Endothelial cell of umbilical vein (primary cell): ENCODE results near the gene TUBA4A. TPM values are rescaled to one million over a fixed set of nuclear protein-coding genes. Genes with fewer than 3 reads are reported as not detected.

Experiments
- BruUV-seq: library from RNA; stranded (reverse); fragments of 400-500 nt; replicated peaks from 2 replicates; lab custom pipeline; 2021; lab: Mats Ljungman, UMichigan
- CTCF ChIA-PET: fragments of 300-600, 350-600 bp; sonication (Branson Sonifier 250); formaldehyde crosslinking; loops from one replicate; lab custom pipeline; 2021; ENCODE audit warnings: antibody characterized with exemption, inconsistent platforms; lab: Charles Lee
- POLR2A ChIA-PET: fragments of 300-600, 350-600 bp; sonication (Branson Sonifier 250); formaldehyde crosslinking; loops from one replicate; lab custom pipeline; 2021; ENCODE audit warnings: antibody characterized with exemption, inconsistent platforms; lab: Charles Lee
- DNase-seq: peaks from one replicate; pipeline ENCODE4 v3.0.0-alpha.2; 2011; ENCODE audit warnings: low read depth, low spot score
- FAIRE-seq: peaks from 2 replicates; lab custom pipeline; 2011; peaks lifted over from hg19 to GRCh38; lab: Jason Lieb, UNC
- H2AFZ ChIP-seq: 2 replicates; pipeline ENCODE4 v1.6.0; 2012; ENCODE audit warnings: low read depth, low read length, control low read depth, inconsistent platforms
- H3K27ac ChIP-seq: 2 replicates; pipeline ENCODE4 v1.5.1; 2011; ENCODE audit warnings: low read depth, mild to moderate bottlenecking, control low read depth, low read length, moderate library complexity; ENCODE audit not compliant: insufficient read depth
- H3K27me3 ChIP-seq, 2 experiments: 2 replicates each; pipeline versions ENCODE4 v1.6.0 to v1.6.1; 2011; ENCODE audit warnings: low read length in 2 of 2, mixed read lengths in 1 of 2; ENCODE audit not compliant: control insufficient read depth in 2 of 2, insufficient read depth in 2 of 2
- H3K36me3 ChIP-seq, 2 experiments: 2 replicates in 1 of 2; 3 replicates in 1 of 2; pipeline ENCODE4 v1.5.1; 2011; ENCODE audit warnings: low read length in 2 of 2, mild to moderate bottlenecking in 1 of 2, moderate library complexity in 1 of 2; ENCODE audit not compliant: control insufficient read depth in 2 of 2, insufficient read depth in 2 of 2; ENCODE audit errors: extremely low read depth in 1 of 2
- H3K4me1 ChIP-seq: 3 replicates; pipeline ENCODE4 v1.5.1; 2011; ENCODE audit warnings: mild to moderate bottlenecking, low read length; ENCODE audit not compliant: control insufficient read depth, insufficient read depth; ENCODE audit errors: extremely low read depth
- H3K4me2 ChIP-seq: 2 replicates; pipeline ENCODE4 v1.6.1; 2011; ENCODE audit warnings: low read length, control low read depth, mixed read lengths; ENCODE audit not compliant: insufficient read depth
- H3K4me3 ChIP-seq, 3 experiments: fragments of 200-600 bp in 1 of 3; sonication (generic), shearing (Covaris generic) in 1 of 3; replicated peaks in 1 of 3; 2 replicates each; pipeline ENCODE4 v1.5.1; 2011 to 2016; ENCODE audit warnings: control low read depth in 3 of 3, low read length in 3 of 3, mild to moderate bottlenecking in 2 of 3, inconsistent platforms in 1 of 3, low read depth in 1 of 3, moderate library complexity in 1 of 3; ENCODE audit not compliant: insufficient read depth in 1 of 3
- H3K79me2 ChIP-seq: 2 replicates; pipeline ENCODE4 v1.6.0; 2012; ENCODE audit warnings: low read length, inconsistent platforms; ENCODE audit not compliant: control insufficient read depth, insufficient read depth
- H3K9ac ChIP-seq: replicated peaks from 2 replicates; pipeline ENCODE3; 2011; ENCODE audit warnings: low read length, control low read depth; ENCODE audit not compliant: insufficient read depth; ENCODE audit errors: extremely low read depth
- H3K9me1 ChIP-seq: replicated peaks from 3 replicates; pipeline ENCODE4 v1.6.0; 2011; ENCODE audit warnings: mild to moderate bottlenecking, low read length; ENCODE audit not compliant: control insufficient read depth, insufficient read depth; ENCODE audit errors: extremely low read depth
- H3K9me3 ChIP-seq: replicated peaks from 2 replicates; pipeline ENCODE4 v1.5.1; 2012; ENCODE audit warnings: low read length, inconsistent platforms; ENCODE audit not compliant: control insufficient read depth, insufficient read depth
- H4K20me1 ChIP-seq: replicated peaks from 2 replicates; pipeline ENCODE3; 2011; ENCODE audit warnings: mild to moderate bottlenecking, low read length; ENCODE audit not compliant: control insufficient read depth, insufficient read depth; ENCODE audit errors: extremely low read depth
- EZH2 ChIP-seq: IDR thresholded peaks from 2 replicates; pipeline ENCODE4 v1.6.1; 2012; ENCODE audit warnings: borderline replicate concordance, low read depth, mild to moderate bottlenecking, moderate library complexity, low read length, inconsistent platforms; ENCODE audit not compliant: severe bottlenecking
- GATA2 ChIP-seq: IDR thresholded peaks from 2 replicates; pipeline ENCODE4 v1.7.0; 2011; ENCODE audit warnings: low read depth, mild to moderate bottlenecking, moderate library complexity, mixed read lengths, low read length; ENCODE audit not compliant: insufficient read length, insufficient read depth
- JUN ChIP-seq: IDR thresholded peaks from 2 replicates; pipeline ENCODE4 v1.6.1; 2011; ENCODE audit warnings: borderline replicate concordance, low read depth; ENCODE audit not compliant: insufficient read length, insufficient read depth
- POLR2AphosphoS5 ChIP-seq: IDR thresholded peaks from 2 replicates; pipeline ENCODE4 v1.6.1; 2012; ENCODE audit warnings: low read depth, mild to moderate bottlenecking, control low read depth, low read length, moderate library complexity; ENCODE audit not compliant: insufficient read depth
- dilution Hi-C: fragments of 300-500 bp; cut with MboI; formaldehyde crosslinking; loops from one replicate; pipeline ENCODE4 v1.15.0; 2019; ENCODE audit warnings: low sequenced_read_pairs; ENCODE audit not compliant: extremely low pct_ligation_motif_present
- intact Hi-C: fragments of 100-400 bp; cut with micrococcal nuclease; formaldehyde crosslinking; loops from one replicate; pipeline ENCODE4 v1.10.0; 2022
- polyA plus RNA-seq, 4 experiments: library from polyadenylated mRNA; depleted of rRNA in 3 of 4; stranded (reverse) in 3 of 4; unstranded in 1 of 4; fragments of >200 nt; gene quantifications; 2 replicates each; pipeline versions ENCODE4 v1.2.1 to v1.2.3, GENCODE V29; 2011 to 2012; ENCODE audit warnings: missing spikeins in 1 of 4
- total RNA-seq: library from RNA; stranded (reverse); gene quantifications from 2 replicates; pipeline ENCODE4 v1.2.3, GENCODE V29; 2021
- TF ChIP-seq, protein P1 (sequence below), 2 donors: IDR thresholded peaks; 1 replicate in 1 of 2; 2 replicates in 1 of 2; pipeline ENCODE4 v1.5.1; 2011; ENCODE audit warnings: low read length in 2 of 2, mild to moderate bottlenecking in 2 of 2, moderate library complexity in 2 of 2, control low read depth in 1 of 2, inconsistent platforms in 1 of 2, low read depth in 1 of 2; ENCODE audit not compliant: insufficient read depth in 1 of 2; ENCODE audit errors: extremely low read depth in 1 of 2
- TF ChIP-seq, protein P2 (sequence below): IDR thresholded peaks from 2 replicates; pipeline ENCODE4 v1.6.1; 2011; ENCODE audit not compliant: insufficient read depth, insufficient read length

TUBA4A gene
- total and polyA plus RNA-seq, 2 donors (not counting 3 experiments of a cell fraction or from before 2014, with no cell fraction given), result 16.5 to 24.8 TPM

DNA sequence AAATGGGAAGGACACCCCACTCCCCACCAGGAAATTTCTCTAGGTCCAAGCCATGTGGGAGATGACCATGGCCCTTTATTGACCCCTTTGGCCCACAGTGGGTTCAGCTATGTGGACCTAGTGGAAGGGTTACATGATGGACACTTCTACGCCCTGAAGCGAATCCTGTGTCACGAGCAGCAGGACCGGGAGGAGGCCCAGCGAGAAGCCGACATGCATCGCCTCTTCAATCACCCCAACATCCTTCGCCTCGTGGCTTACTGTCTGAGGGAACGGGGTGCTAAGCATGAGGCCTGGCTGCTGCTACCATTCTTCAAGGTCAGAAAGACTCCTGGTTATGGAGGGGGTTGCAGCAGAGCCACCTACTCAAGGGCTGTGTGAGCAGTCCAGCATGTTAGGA lies 7.2 kb downstream of the TUBA4A start:
- CTCF ChIA-PET, result no interaction called here

More for the DNA sequence above, 7.2 kb downstream of the TUBA4A start:
- BruUV-seq, result no TSS peak
- intact Hi-C loops, result no loop called here
- TF ChIP-seq JUN, result no peak
- TF ChIP-seq, protein P1, sequence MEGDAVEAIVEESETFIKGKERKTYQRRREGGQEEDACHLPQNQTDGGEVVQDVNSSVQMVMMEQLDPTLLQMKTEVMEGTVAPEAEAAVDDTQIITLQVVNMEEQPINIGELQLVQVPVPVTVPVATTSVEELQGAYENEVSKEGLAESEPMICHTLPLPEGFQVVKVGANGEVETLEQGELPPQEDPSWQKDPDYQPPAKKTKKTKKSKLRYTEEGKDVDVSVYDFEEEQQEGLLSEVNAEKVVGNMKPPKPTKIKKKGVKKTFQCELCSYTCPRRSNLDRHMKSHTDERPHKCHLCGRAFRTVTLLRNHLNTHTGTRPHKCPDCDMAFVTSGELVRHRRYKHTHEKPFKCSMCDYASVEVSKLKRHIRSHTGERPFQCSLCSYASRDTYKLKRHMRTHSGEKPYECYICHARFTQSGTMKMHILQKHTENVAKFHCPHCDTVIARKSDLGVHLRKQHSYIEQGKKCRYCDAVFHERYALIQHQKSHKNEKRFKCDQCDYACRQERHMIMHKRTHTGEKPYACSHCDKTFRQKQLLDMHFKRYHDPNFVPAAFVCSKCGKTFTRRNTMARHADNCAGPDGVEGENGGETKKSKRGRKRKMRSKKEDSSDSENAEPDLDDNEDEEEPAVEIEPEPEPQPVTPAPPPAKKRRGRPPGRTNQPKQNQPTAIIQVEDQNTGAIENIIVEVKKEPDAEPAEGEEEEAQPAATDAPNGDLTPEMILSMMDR (IDR thresholded peaks at IDR 0.05; ENCODE audit: extremely low read depth in 1 of 2, insufficient read depth in 1 of 2, low read depth in 1 of 2, low read length in 2 of 2), result no peak
- no peak for TF ChIP-seq EZH2
- no peak for TF ChIP-seq GATA2
- no peak for TF ChIP-seq POLR2AphosphoS5
- TF ChIP-seq, protein P2, sequence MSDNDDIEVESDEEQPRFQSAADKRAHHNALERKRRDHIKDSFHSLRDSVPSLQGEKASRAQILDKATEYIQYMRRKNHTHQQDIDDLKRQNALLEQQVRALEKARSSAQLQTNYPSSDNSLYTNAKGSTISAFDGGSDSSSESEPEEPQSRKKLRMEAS, result no peak
- Histone ChIP-seq H4K20me1 (no peaks in the 10 kb centered on the region), H3K4me3 (no peak overlapping the region), H3K4me1 (peaks cover 31% of the 10 kb centered on the region), H3K27me3 (no peaks in the 10 kb centered on the region), H3K9ac (no peak overlapping the region), H2AFZ (no peak overlapping the region), H3K79me2 (peaks cover 15% of the 10 kb centered on the region), H3K9me1 (no peaks in the 10 kb centered on the region), H3K27ac (no peak overlapping the region), H3K36me3 (peaks cover 2% of the 10 kb centered on the region in 2 experiments), H3K9me3 (no peaks in the 10 kb centered on the region), H3K4me2 (no peak overlapping the region)
- dilution Hi-C loops, result no loop called here
- FAIRE-seq, result no peak
- DNase-seq, result no peak
- POLR2A ChIA-PET, result no interaction called here
